Liver (tissue), 3 donors: ENCODE data around the gene ANKRD27.
"Not testable (repeated sequence)": the region's sequence is repeated elsewhere in the genome, so short reads cannot be mapped to it uniquely, and the experiment has no call there.

Experiments
- CTCF ChIP-seq: fragments of 150-350 bp; IDR thresholded peaks from 2 replicates; pipeline ENCODE4 v1.5.1; 2017; ENCODE audit warnings: improper control_type of control experiment, low read depth, low read length; ENCODE audit not compliant: missing input control
- MAX ChIP-seq: IDR thresholded peaks from 2 replicates; pipeline ENCODE4 v1.6.1; 2016; ENCODE audit warnings: antibody characterized with exemption
- RAD21 ChIP-seq, 2 donors: IDR thresholded peaks; 2 replicates each; pipeline ENCODE4 v1.6.1; 2016; ENCODE audit warnings: antibody characterized with exemption in 2 of 2, mild to moderate bottlenecking in 2 of 2
- donor health status: healthy.
- donor health status: healthy.

- not testable (repeated sequence) for TF ChIP-seq CTCF; MAX; RAD21 (IDR thresholded peaks at IDR 0.05)
Observed at GRCh38 chr19:32716203-32716602, 41.2 kb upstream of the ANKRD27 start.
